ENCODE results near the gene FAM171A2. TPM values are rescaled to one million over a fixed set of nuclear protein-coding genes. Genes with fewer than 3 reads are reported as not detected.

The FAM171A2 gene
- 2.7 and 3.4 TPM in 2 replicates for total RNA-seq

GRCh38 chr17:44363613-44364159 is at the start of gene FAM171A2:
TSS of gene FAM171A2 (minus strand) at chr17:44363853. CDS start at chr17:44363714, 139 bp downstream.

GRCh38 chr17:44389281-44389680 is 25.6 kb upstream of the FAM171A2 start, which contains the start of gene ITGA2B:
TSS of gene ITGA2B (minus strand) at chr17:44389649. CDS start at chr17:44389473, 176 bp downstream.

GRCh38 chr17:44344939-44345453 is 18.7 kb downstream of the FAM171A2 start, which contains the start of gene GRN:
TSS of gene GRN (plus strand) at chr17:44345302. CDS start at chr17:44349165, 3,863 bp downstream.

GRCh38 chr17:44324571-44325275 is 38.9 kb downstream of the FAM171A2 start, which contains the start of gene SLC25A39:
TSS of gene SLC25A39 (minus strand) at chr17:44324823. CDS start at chr17:44323562, 1,261 bp downstream.

GRCh38 chr17:44308320-44308818 is 55.3 kb downstream of the FAM171A2 start, which contains the start of gene RUNDC3A:
TSS of gene RUNDC3A (plus strand) at chr17:44308601. CDS start at chr17:44308833, 232 bp downstream.

Other genes starting within 250 kb of the FAM171A2 start
- 8.7 and 17.2 TPM in 2 replicates for gene HDAC5, start 240.2 kb downstream of the FAM171A2 start, total RNA-seq
- 2.8 and 7.8 TPM in 2 replicates for gene HROB, start 221.9 kb downstream of the FAM171A2 start, total RNA-seq
- gene ASB16, start 193.1 kb downstream of the FAM171A2 start, total RNA-seq, result not detected in 2 replicates
- 18.6 and 21.2 TPM in 2 replicates for gene TMUB2, start 176.9 kb downstream of the FAM171A2 start, total RNA-seq
- 47.5 and 55.4 TPM in 2 replicates for gene ATXN7L3, start 164.0 kb downstream of the FAM171A2 start, total RNA-seq
- gene UBTF, start 144.2 kb downstream of the FAM171A2 start, total RNA-seq, result 28.7 and 34.2 TPM in 2 replicates
- gene SLC4A1, start 95.7 kb downstream of the FAM171A2 start, total RNA-seq, result not detected in 2 replicates
- 2.2 and 4.1 TPM in 2 replicates for gene RUNDC3A, start 55.3 kb downstream of the FAM171A2 start, total RNA-seq
- 142 and 182 TPM in 2 replicates for gene SLC25A39, start 39.0 kb downstream of the FAM171A2 start, total RNA-seq
- 366 and 511 TPM in 2 replicates for gene GRN, start 18.6 kb downstream of the FAM171A2 start, total RNA-seq
- gene ITGA2B, start 25.8 kb upstream of the FAM171A2 start, total RNA-seq, result 0.15 and 0.23 TPM in 2 replicates
- 12.7 and 14.9 TPM in 2 replicates for gene GPATCH8, start 139.6 kb upstream of the FAM171A2 start, total RNA-seq
- 1.6 and 4.9 TPM in 2 replicates for gene FZD2, start 193.6 kb upstream of the FAM171A2 start, total RNA-seq